Measurements from ENCODE around the gene BICC1.

The BICC1 gene

DNA sequence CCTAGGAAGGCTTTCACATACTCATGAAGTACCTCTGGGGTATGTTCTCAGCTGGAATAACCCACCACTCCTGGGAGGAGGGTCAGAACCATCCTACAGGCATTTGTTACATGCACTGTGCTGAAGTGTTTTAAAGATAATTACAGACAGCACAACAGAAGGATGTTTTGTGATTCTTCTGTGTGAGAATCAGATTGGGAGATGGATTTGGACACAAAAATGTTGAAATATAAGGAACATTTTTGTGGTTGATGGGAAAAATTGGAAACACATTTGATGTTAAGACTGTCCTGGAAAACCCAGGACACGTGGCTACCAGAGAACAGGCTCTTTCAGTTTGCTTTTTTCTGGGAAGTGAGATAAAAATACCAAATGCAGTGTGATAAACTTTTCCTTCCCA is 61.4 kb downstream of the BICC1 start:
- Histone ChIP-seq H3K36me3 (ENCODE audit: control insufficient read depth, low read depth, low read length) (no peaks in the 10 kb centered on the region), H3K9ac (ENCODE audit: low read length) (no peak overlapping the region), H3K4me3 (ENCODE audit: low read length) (no peak overlapping the region), H3K9me3 (ENCODE audit: control insufficient read depth, low read depth, low read length) (no peaks in the 10 kb centered on the region), H3K27ac (ENCODE audit: low read length) (no peak overlapping the region), H3K27me3 (ENCODE audit: control insufficient read depth, insufficient read depth, low read length) (no peaks in the 10 kb centered on the region), H3K4me1 (ENCODE audit: control insufficient read depth, low read depth, low read length) (no peaks in the 10 kb centered on the region)

DNA sequence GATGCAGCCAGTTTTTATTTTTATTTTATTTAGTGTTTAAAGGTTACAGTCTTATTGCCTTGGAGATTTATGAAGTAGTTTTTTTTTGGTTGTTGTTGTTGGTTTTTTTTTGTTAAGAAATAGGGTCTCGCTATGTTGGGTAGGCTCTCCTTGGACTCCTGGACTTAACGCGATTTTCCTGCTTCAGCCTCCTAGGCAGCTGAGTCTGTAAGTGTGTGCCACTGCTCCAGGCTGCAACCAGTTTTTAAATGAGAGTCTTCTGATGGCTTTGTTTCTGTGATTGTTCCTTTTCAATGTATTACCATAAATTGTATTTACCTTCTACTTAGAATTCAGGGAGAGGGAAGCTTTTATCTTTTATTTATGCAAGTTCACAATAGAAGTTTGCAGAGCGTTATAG is 62.8 kb downstream of the BICC1 start:
- H3K36me3 ChIP-seq (ENCODE audit: control insufficient read depth, low read depth, low read length) = no peaks in the 10 kb centered on the region
- H3K4me1 ChIP-seq (ENCODE audit: control insufficient read depth, low read depth, low read length) = no peaks in the 10 kb centered on the region
- no peaks in the 10 kb centered on the region for H3K9me3 ChIP-seq (ENCODE audit: control insufficient read depth, low read depth, low read length)
- no peaks in the 10 kb centered on the region for H3K27me3 ChIP-seq (ENCODE audit: control insufficient read depth, insufficient read depth, low read length)
- H3K27ac ChIP-seq (ENCODE audit: low read length) = no peak overlapping the region
- no peak overlapping the region for H3K4me3 ChIP-seq (ENCODE audit: low read length)
- H3K9ac ChIP-seq (ENCODE audit: low read length) = no peak overlapping the region

DNA sequence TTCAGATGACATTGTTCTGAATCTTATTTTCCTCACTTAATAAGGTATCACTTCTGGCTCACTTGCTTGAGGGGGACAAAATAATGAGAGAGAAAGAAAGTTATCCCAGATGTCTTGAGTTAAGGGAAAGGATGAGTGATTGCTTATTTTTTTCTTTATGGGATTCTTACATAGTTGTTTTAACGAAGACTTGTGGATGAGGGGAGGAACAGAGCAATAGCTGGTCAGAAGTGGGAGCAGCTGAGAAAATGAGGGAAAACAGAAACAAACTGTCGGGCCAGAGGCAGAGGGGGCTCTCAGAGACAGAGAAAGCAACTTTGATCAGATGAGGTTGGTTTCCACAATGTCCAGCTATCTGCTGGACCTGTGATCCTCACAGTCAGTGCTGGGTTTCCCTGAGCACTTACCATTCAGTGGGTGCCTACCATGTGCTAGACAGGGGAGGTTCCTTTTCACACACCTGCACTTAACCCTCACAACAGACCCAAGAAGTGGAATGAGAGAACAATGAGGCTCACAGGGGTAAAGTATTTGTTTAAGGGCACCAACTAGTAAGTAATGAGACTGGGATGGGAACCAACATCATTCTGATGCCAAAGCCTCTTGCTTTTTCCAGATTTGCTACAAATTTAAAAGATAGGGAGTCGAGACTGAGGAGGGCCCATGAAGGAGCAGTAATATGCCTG is 64.2 kb downstream of the BICC1 start:
- H3K9me3 ChIP-seq (ENCODE audit: control insufficient read depth, low read depth, low read length) = no peaks in the 10 kb centered on the region
- no peaks in the 10 kb centered on the region for H3K36me3 ChIP-seq (ENCODE audit: control insufficient read depth, low read depth, low read length)
- H3K4me3 ChIP-seq (ENCODE audit: low read length) = no peak overlapping the region
- no peak overlapping the region for H3K9ac ChIP-seq (ENCODE audit: low read length)
- H3K27ac ChIP-seq (ENCODE audit: low read length) = no peak overlapping the region
- H3K4me1 ChIP-seq (ENCODE audit: control insufficient read depth, low read depth, low read length) = no peaks in the 10 kb centered on the region
- no peaks in the 10 kb centered on the region for H3K27me3 ChIP-seq (ENCODE audit: control insufficient read depth, insufficient read depth, low read length)

DNA sequence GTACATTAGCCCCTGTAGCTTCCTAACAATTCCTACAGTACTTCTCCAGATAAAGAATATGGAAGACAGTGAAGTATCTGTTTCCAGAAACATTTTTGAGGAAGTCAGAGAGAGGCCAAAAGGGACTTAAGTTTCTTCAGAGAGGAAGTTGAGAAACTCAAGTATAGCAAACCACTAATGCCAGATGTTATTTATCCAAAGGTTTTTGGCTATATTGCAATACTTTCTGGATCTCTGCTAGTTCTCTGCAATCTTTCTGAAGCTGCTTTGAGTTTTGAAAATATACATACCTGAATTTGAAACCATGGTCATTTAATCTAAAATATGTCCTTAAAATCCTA is 64.7 kb downstream of the BICC1 start:
- H3K9me3 ChIP-seq (ENCODE audit: control insufficient read depth, low read depth, low read length) = no peaks in the 10 kb centered on the region
- H3K36me3 ChIP-seq (ENCODE audit: control insufficient read depth, low read depth, low read length) = no peaks in the 10 kb centered on the region
- H3K27me3 ChIP-seq (ENCODE audit: control insufficient read depth, insufficient read depth, low read length) = no peaks in the 10 kb centered on the region
- H3K4me3 ChIP-seq (ENCODE audit: low read length) = no peak overlapping the region
- H3K4me1 ChIP-seq (ENCODE audit: control insufficient read depth, low read depth, low read length) = no peaks in the 10 kb centered on the region
- no peak overlapping the region for H3K27ac ChIP-seq (ENCODE audit: low read length)
- no peak overlapping the region for H3K9ac ChIP-seq (ENCODE audit: low read length)

DNA sequence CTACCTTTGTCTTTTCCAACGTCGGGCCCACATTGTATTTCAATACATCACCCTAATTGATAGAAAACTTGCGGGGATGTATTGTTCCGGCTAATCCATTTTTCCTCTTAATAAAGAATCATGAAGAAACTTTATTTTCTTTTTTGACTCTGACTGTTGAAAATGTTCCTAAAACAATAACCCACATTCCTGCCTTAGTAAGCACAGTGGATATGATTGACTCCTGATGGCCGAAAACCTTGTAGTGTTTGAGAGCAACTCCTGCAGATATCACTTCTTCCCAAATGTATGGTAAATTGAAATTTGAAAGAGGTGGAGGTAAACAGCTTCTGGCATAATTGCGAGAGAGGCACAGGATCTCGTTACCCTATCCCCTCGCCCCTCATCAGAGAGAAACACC is 65.7 kb downstream of the BICC1 start:
- Histone ChIP-seq H3K27ac (ENCODE audit: low read length) (no peak overlapping the region), H3K9me3 (ENCODE audit: control insufficient read depth, low read depth, low read length) (no peaks in the 10 kb centered on the region)

DNA sequence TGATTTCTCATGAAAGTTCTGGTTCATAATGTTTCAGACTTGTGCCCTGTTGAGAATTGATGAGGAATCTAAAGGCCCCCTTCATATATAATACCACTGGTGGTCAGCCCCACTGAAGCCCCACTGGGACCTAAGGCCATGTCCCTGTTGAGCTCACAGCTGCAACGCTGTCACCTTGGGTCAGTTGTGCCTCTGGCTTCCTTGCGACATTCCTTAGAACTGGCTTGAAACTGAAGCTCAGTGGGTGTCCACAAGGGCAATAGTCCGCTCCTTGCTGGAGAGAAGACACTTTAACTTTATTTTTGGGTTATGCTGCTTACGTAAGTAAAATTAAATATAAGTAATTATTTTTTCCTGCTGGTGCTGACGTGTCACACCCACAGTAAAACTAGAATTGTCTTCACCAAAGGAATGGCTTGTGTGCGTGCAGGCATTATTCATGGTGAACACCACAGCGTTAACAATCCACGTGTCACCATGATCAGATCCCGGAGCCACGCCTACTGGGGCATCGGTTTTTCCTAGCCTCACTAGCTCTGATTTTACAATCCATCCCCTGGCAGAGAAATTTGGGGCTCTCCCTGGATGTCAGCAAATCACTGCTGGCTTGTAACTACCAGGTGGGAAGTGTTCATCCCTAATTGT is 66.5 kb downstream of the BICC1 start:
- Histone ChIP-seq H3K27me3 (ENCODE audit: control insufficient read depth, insufficient read depth, low read length) (no peaks in the 10 kb centered on the region), H3K9me3 (ENCODE audit: control insufficient read depth, low read depth, low read length) (no peaks in the 10 kb centered on the region), H3K36me3 (ENCODE audit: control insufficient read depth, low read depth, low read length) (no peaks in the 10 kb centered on the region), H3K27ac (ENCODE audit: low read length) (no peak overlapping the region), H3K4me3 (ENCODE audit: low read length) (no peak overlapping the region), H3K4me1 (ENCODE audit: control insufficient read depth, low read depth, low read length) (no peaks in the 10 kb centered on the region), H3K9ac (ENCODE audit: low read length) (no peak overlapping the region)

More for the DNA sequence above, 65.7 kb downstream of the BICC1 start:
- Histone ChIP-seq H3K4me3 (ENCODE audit: low read length) (no peak overlapping the region), H3K9ac (ENCODE audit: low read length) (no peak overlapping the region), H3K4me1 (ENCODE audit: control insufficient read depth, low read depth, low read length) (no peaks in the 10 kb centered on the region), H3K36me3 (ENCODE audit: control insufficient read depth, low read depth, low read length) (no peaks in the 10 kb centered on the region), H3K27me3 (ENCODE audit: control insufficient read depth, insufficient read depth, low read length) (no peaks in the 10 kb centered on the region)

DNA sequence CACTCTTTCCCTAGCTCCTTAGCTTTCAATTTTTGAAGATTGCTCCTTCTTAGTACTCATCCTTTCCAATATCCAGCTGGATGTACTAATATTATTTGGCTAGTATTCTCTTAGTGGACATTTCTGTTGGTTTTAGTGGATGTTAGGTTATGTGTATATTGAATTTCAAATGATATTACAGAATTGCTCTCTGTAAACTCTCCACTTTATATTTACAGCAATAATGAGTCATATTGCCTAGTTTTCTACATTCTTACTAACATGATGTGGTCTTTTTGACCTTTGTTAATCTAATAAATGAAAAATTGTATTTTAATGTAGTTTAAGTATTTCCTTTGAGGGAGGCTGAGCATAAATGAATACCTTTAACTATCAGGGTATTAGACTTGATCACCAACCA is 69.4 kb downstream of the BICC1 start:
- Histone ChIP-seq H3K9me3 (ENCODE audit: control insufficient read depth, low read depth, low read length) (no peaks in the 10 kb centered on the region), H3K4me1 (ENCODE audit: control insufficient read depth, low read depth, low read length) (no peaks in the 10 kb centered on the region), H3K27ac (ENCODE audit: low read length) (no peak overlapping the region), H3K4me3 (ENCODE audit: low read length) (no peak overlapping the region), H3K9ac (ENCODE audit: low read length) (no peak overlapping the region), H3K36me3 (ENCODE audit: control insufficient read depth, low read depth, low read length) (no peaks in the 10 kb centered on the region), H3K27me3 (ENCODE audit: control insufficient read depth, insufficient read depth, low read length) (no peaks in the 10 kb centered on the region)

DNA sequence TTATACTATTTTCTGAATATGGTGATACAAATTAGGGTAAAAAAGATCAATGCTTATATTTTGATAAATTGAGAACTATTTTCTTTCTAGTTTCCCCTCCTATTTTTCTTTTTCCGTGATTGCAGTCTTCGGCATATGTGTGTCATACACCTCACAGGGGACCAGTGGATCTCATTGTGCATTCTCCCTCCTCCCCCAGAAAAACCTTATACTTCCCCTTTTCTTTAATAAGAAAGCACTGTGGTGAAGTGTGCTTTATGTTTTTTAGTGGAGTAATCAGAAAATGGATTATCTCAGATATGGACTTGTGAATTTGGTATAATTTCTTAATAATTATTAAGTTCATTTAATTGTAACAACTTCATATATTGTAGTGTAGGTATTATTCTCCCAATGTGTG is 72.8 kb downstream of the BICC1 start:
- Histone ChIP-seq H3K9me3 (ENCODE audit: control insufficient read depth, low read depth, low read length) (no peaks in the 10 kb centered on the region), H3K4me3 (ENCODE audit: low read length) (no peak overlapping the region), H3K9ac (ENCODE audit: low read length) (no peak overlapping the region), H3K27me3 (ENCODE audit: control insufficient read depth, insufficient read depth, low read length) (no peaks in the 10 kb centered on the region), H3K36me3 (ENCODE audit: control insufficient read depth, low read depth, low read length) (no peaks in the 10 kb centered on the region), H3K4me1 (ENCODE audit: control insufficient read depth, low read depth, low read length) (no peaks in the 10 kb centered on the region), H3K27ac (ENCODE audit: low read length) (no peak overlapping the region)

DNA sequence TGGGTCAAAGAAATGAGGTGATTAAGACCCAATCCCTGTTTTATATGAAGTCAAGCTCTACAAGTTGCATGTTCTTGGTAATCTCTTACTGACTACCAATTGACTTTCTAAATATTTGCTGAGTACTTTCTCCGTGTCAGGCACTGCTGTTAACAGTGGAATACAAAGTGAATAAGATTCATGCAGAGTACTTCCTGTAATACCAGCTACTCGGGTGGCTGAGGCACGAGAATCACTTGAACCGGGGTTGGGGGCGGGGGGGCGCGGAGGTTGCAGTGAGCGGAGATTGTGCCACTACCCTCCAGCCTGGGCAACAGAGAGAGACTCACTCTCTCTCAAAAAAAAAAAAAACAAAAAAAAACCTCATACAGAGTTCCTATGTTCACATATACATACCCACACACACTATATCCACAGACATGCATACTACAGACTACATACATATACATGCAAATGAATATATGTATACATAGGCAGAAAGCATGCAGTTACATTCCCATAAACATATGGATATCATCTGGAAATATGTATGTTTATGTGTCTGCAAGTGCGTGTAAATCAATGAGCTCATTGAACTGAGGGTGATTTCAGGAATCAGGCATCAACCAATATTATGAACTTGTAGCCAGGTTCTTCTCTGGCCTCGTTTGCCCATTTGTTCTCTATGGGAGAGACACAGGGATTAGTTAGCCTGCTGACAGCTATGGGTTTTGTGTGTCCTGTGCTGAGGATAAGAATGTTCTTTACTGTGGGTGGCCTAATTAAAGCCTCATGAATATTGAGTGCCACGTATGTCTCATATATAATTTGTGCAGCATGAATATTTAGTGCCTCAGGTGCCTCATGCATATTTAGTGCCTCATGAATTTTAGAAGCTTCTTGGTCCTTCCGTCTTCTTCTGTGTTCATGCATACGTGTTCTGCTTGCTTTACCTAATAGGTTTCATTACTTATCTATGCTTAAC is 73.9 kb downstream of the BICC1 start:
- Histone ChIP-seq H3K36me3 (ENCODE audit: control insufficient read depth, low read depth, low read length) (no peaks in the 10 kb centered on the region), H3K9me3 (ENCODE audit: control insufficient read depth, low read depth, low read length) (no peaks in the 10 kb centered on the region), H3K27ac (ENCODE audit: low read length) (no peak overlapping the region), H3K9ac (ENCODE audit: low read length) (no peak overlapping the region), H3K4me3 (ENCODE audit: low read length) (no peak overlapping the region), H3K4me1 (ENCODE audit: control insufficient read depth, low read depth, low read length) (no peaks in the 10 kb centered on the region), H3K27me3 (ENCODE audit: control insufficient read depth, insufficient read depth, low read length) (no peaks in the 10 kb centered on the region)

DNA sequence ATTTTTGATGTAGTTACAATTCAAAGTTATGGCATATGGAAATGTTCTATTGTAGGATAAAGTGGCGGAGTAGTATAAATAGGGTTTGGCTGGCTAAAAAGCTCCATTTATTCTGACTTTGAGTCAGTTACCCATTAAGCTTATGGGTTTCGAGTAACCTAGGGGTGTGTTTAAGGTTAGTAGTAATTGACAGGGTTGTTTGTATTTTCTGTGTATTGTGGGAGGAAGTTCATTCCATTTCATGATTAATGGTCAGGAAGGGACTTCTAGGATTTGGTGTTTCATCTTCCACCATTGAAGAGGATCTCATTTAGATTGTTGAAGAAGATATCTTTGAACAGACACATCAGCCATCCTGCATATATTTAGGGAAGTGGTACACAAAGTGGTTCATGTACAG is 75.0 kb downstream of the BICC1 start:
- Histone ChIP-seq H3K27ac (ENCODE audit: low read length) (no peak overlapping the region), H3K9ac (ENCODE audit: low read length) (no peak overlapping the region), H3K27me3 (ENCODE audit: control insufficient read depth, insufficient read depth, low read length) (no peaks in the 10 kb centered on the region), H3K9me3 (ENCODE audit: control insufficient read depth, low read depth, low read length) (no peaks in the 10 kb centered on the region), H3K4me3 (ENCODE audit: low read length) (no peak overlapping the region), H3K36me3 (ENCODE audit: control insufficient read depth, low read depth, low read length) (no peaks in the 10 kb centered on the region), H3K4me1 (ENCODE audit: control insufficient read depth, low read depth, low read length) (no peaks in the 10 kb centered on the region)

DNA sequence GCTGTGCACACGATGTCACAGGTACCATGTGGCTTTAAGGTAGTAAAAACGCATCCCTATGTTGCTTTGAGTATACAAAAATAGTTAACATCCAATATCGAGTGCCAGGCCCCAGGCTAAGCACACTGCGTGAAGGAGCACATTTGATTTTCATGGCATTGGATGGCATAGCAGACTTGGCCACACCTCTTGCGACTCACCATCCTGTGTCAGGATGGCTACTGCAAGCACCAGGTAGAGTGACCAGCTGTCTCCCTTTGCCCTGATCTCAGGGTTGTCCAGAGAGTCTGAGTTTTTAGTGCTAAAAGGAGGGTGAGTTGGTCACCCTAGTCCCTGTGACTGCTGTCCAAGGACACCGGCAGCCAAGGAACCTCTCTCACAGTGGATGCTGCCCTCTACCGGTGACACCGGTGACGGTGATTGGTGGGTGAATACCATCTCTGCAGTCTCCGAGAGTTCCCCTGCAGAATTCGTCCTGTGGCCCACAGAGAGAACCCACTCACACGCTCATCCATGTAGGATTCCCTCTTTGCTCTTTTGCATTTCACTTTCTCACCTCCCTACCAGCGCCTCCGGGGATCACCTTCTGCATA is 76.1 kb downstream of the BICC1 start:
- no peak overlapping the region for H3K4me3 ChIP-seq (ENCODE audit: low read length)
- H3K27me3 ChIP-seq (ENCODE audit: control insufficient read depth, insufficient read depth, low read length) = no peaks in the 10 kb centered on the region
- H3K36me3 ChIP-seq (ENCODE audit: control insufficient read depth, low read depth, low read length) = no peaks in the 10 kb centered on the region
- H3K4me1 ChIP-seq (ENCODE audit: control insufficient read depth, low read depth, low read length) = no peaks in the 10 kb centered on the region
- H3K27ac ChIP-seq (ENCODE audit: low read length) = no peak overlapping the region
- H3K9ac ChIP-seq (ENCODE audit: low read length) = no peak overlapping the region
- no peaks in the 10 kb centered on the region for H3K9me3 ChIP-seq (ENCODE audit: control insufficient read depth, low read depth, low read length)
